ENCODE data around the gene MYL1. TPM values are rescaled to one million over a fixed set of nuclear protein-coding genes. Genes with fewer than 3 reads are reported as not detected.

The MYL1 gene
- total and polyA plus RNA-seq, 2 donors (not counting 1 experiment from before 2014, with no cell fraction given) = not detected

Small RNA genes within 50 kb of the gene (small RNA-seq; reads per million reads assigned to genes)
- gene RF00019 (ENCODE audit: insufficient read length, low read depth, low replicate concordance) = not detected

Other genes with a start within 250 kb of the MYL1 start
- 21.1 and 25.5 TPM in 2 replicates for gene KANSL1L, start 143.8 kb downstream of the MYL1 start, total RNA-seq
- 7.3 and 14.9 TPM in 2 replicates for gene KANSL1L, start 143.8 kb downstream of the MYL1 start, polyA plus RNA-seq
- gene ACADL, start 89.7 kb downstream of the MYL1 start, total RNA-seq = not detected in 2 replicates
- gene ACADL, start 89.7 kb downstream of the MYL1 start, polyA plus RNA-seq = not detected in 2 replicates
- gene LANCL1, start 161.6 kb upstream of the MYL1 start, total RNA-seq = 26.8 and 30.0 TPM in 2 replicates
- gene LANCL1, start 161.6 kb upstream of the MYL1 start, polyA plus RNA-seq = 14.8 and 20.1 TPM in 2 replicates
- 0.17 and 0.25 TPM in 2 replicates for gene CPS1, start 241.4 kb upstream of the MYL1 start, total RNA-seq
- 0.07 and 0.12 TPM in 2 replicates for gene CPS1, start 241.4 kb upstream of the MYL1 start, polyA plus RNA-seq

Data from B cell (primary cell).